T-cell (primary cell): ENCODE results near the gene CA14. TPM values are rescaled to one million over a fixed set of nuclear protein-coding genes. Genes with fewer than 3 reads are reported as not detected.
A peak's percentile ranks its signal among the peaks of the same experiment; 100 is the strongest.

Experiments used
- ATAC-seq, 4 experiments: fragments of 200-7000 bp in 3 of 4; fragments of 150-1000 bp in 1 of 4; cut with Tn5 transposase; replicated peaks in 1 of 4; 1 replicate in 3 of 4; 2 replicates in 1 of 4; pipeline ENCODE4 v1.10.0; 2021; ENCODE audit warnings: moderate library complexity in 3 of 4, mild to moderate bottlenecking in 2 of 4, moderate number of reproducible peaks in 1 of 4
- CTCF ChIA-PET, 2 donors: fragments of 300-600 bp; sonication (Branson Sonifier 250); formaldehyde crosslinking; loops; one replicate each; lab custom pipeline; 2022; ENCODE audit warnings: antibody characterized with exemption in 2 of 2; lab: Charles Lee
- POLR2A ChIA-PET, 2 donors: fragments of 300-600 bp; sonication (Branson Sonifier 250); formaldehyde crosslinking; loops; one replicate each; lab custom pipeline; 2022; ENCODE audit warnings: antibody characterized with exemption in 2 of 2; lab: Charles Lee
- DNase-seq, 35 experiments: peaks; one replicate each; pipeline versions ENCODE4 v3.0.0 to v3.0.0-alpha.2; 2013 to 2023
- H3K27ac ChIP-seq: one replicate; pipeline ENCODE4 v1.5.1; 2013; ENCODE audit warnings: low read length
- H3K27me3 ChIP-seq, 2 experiments: replicated peaks in 1 of 2; 1 replicate in 1 of 2; 2 replicates in 1 of 2; pipeline versions ENCODE4 v1.6.1 to v1.7.0; 2013; ENCODE audit warnings: low read length in 1 of 2, mixed read lengths in 1 of 2; ENCODE audit not compliant: control insufficient read depth in 2 of 2, insufficient read depth in 2 of 2; ENCODE audit errors: extremely low read depth in 1 of 2
- H3K36me3 ChIP-seq, 2 donors: 1 replicate in 1 of 2; 2 replicates in 1 of 2; pipeline versions ENCODE4 v1.6.1 to v1.7.0; 2013; ENCODE audit warnings: low read length in 1 of 2; ENCODE audit not compliant: control insufficient read depth in 2 of 2, insufficient read depth in 1 of 2; ENCODE audit errors: extremely low read depth in 1 of 2
- H3K4me1 ChIP-seq, 2 experiments: 1 replicate in 1 of 2; 2 replicates in 1 of 2; pipeline versions ENCODE4 v1.6.1 to v1.7.0; 2013; ENCODE audit warnings: low read length in 2 of 2, mixed read lengths in 1 of 2; ENCODE audit not compliant: insufficient read depth in 2 of 2, control insufficient read depth in 1 of 2; ENCODE audit errors: extremely low read depth in 1 of 2
- H3K4me3 ChIP-seq, 2 donors: 1 replicate in 1 of 2; 2 replicates in 1 of 2; pipeline versions ENCODE4 v1.5.1 to v1.7.0; 2013; ENCODE audit warnings: mild to moderate bottlenecking in 2 of 2, low read length in 1 of 2, moderate library complexity in 1 of 2; ENCODE audit not compliant: control insufficient read depth in 1 of 2; ENCODE audit errors: extremely low read depth in 1 of 2
- H3K9me3 ChIP-seq: 2 replicates; pipeline ENCODE4 v1.7.0; 2013
- H3K27ac Mint-ChIP-seq, 2 donors: one replicate each; pipeline ENCODE4 v1.8.0; 2020 to 2021; ENCODE audit warnings: mild to moderate bottlenecking in 2 of 2, mixed read lengths in 2 of 2
- H3K27me3 Mint-ChIP-seq, 2 donors: one replicate each; pipeline ENCODE4 v1.8.0; 2021 to 2022; ENCODE audit warnings: mixed read lengths in 2 of 2
- H3K36me3 Mint-ChIP-seq: one replicate; pipeline ENCODE4 v1.8.0; 2021; ENCODE audit warnings: mixed read lengths
- H3K4me1 Mint-ChIP-seq, 3 donors: one replicate each; pipeline ENCODE4 v1.8.0; 2020 to 2022; ENCODE audit warnings: mixed read lengths in 3 of 3, mild to moderate bottlenecking in 1 of 3
- H3K4me3 Mint-ChIP-seq, 3 donors: one replicate each; pipeline ENCODE4 v1.8.0; 2020 to 2022; ENCODE audit warnings: mild to moderate bottlenecking in 3 of 3, mixed read lengths in 3 of 3, moderate library complexity in 3 of 3
- H3K9me3 Mint-ChIP-seq, 3 donors: one replicate each; pipeline ENCODE4 v1.8.0; 2020 to 2022; ENCODE audit warnings: mixed read lengths in 3 of 3
- WGBS: methylation state at CpG from one replicate; pipeline ENCODE4 v1.1.5; 2013; ENCODE audit warnings: missing lambda C conversion rate; ENCODE audit not compliant: insufficient coverage; 5-methylcytosine and 5-hydroxymethylcytosine counted together
- total RNA-seq, 35 experiments: library from RNA in 6 of 35; stranded (reverse) in 6 of 35; fragments of 120-200 nt in 1 of 35; gene quantifications; one replicate each; pipeline versions ENCODE4 v1.2.1 to v1.2.4 and lab custom pipeline; 2013 to 2026

Gene CA14
- total RNA-seq, 5 donors from 2014 or later (not counting 1 experiment from before 2014, with no cell fraction given) = not detected

DNA sequence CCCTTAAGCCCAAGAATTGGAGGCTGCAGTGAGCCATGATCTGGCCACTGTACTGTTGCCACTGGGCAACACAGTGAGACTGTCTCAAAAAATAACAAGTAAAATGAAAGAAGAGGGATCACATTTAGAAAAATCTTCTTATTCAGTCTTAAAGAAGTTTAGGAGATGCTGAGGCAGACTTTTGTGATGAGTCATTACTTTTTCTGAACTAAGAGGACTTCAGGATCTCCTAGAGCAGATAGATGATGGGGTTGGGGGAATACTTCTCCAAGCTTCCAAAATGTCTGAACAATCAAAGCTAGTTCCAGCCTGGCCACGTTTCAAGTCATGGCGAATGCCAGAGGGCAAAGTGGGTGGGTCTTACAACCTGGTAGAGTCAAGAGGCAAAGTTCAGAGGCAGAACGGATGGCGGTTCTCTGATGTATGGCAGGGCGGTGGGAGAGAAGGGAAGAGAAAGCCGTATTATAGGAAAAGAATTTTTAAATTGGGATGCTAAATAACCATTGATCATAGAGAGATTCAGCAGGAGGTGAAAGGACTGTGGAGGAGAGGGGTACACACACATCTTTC lies 22.6 kb downstream of the CA14 start:
- Mint-ChIP-seq H3K36me3 (peaks cover 12% of the 10 kb centered on the region), H3K9me3 (no peaks in the 10 kb centered on the region), H3K4me1 (peaks cover 26 to 42% (median 28%) of the 10 kb centered on the region in 3 donors), H3K27ac (no peak overlapping the region), H3K27me3 (no peaks in the 10 kb centered on the region), H3K4me3 (peak overlapping the region; percentile 19 to 84 (median 40))
- 90% methylated on average over 2 of the region's 6 CpGs for WGBS
- Histone ChIP-seq H3K36me3 (peaks cover 0 to 4% of the 10 kb centered on the region in 2 donors), H3K27me3 (peaks cover 0 to 4% of the 10 kb centered on the region in 2 experiments), H3K9me3 (no peaks in the 10 kb centered on the region), H3K4me3 (no peak overlapping the region), H3K27ac (no peak overlapping the region), H3K4me1 (peaks cover 8 to 19% of the 10 kb centered on the region in 2 experiments)
- ATAC-seq (no peak), DNase-seq (no peak)
- CTCF ChIA-PET = interaction anchor here (0.6 to 2.0 kb wide), 3 partner anchors 24 to 115 kb away, joined by 3 to 5 read pairs (median 4); no protein-coding TSS in a partner anchor
- POLR2A ChIA-PET = interaction anchor here in 1 of 2 donors (0.6 kb wide), 1 partner anchor 188 kb away, joined by 4 read pairs; no protein-coding TSS in a partner anchor

DNA sequence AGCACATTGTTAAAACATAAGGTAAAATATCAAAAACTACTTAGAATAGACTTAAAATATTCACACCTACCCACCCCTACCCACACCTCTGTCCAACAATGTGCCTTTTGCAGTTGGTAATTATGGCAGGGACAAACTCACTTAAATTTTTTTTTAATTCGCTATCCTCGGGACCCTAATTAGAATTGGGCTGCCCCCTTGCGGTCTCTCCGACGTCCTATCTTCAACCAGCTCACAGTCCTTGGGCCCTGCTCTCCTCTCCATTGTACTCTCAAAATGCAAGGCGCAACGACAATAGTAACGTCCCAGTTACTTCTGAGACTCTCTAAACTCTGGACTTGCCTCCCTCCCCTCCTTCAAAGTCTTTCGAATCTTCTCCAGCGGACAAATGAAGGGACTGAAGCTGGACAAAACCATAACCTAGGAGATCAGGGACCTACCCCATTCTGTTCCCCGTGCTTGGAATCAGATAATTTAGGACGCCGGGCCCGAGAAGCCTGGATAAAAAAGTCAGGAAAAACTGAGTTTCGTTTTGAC lies 23.7 kb downstream of the CA14 start:
- Mint-ChIP-seq H3K27me3 (no peaks in the 10 kb centered on the region), H3K4me1 (peaks cover 26 to 42% (median 28%) of the 10 kb centered on the region in 3 donors), H3K36me3 (peaks cover 7% of the 10 kb centered on the region), H3K4me3 (peak overlapping the region; percentile 81 to 90 (median 84)), H3K9me3 (no peaks in the 10 kb centered on the region), H3K27ac (peak overlapping the region; percentile 78 to 86)
- Histone ChIP-seq H3K4me1 (peaks cover 8 to 19% of the 10 kb centered on the region in 2 experiments), H3K27me3 (peaks cover 0 to 4% of the 10 kb centered on the region in 2 experiments), H3K27ac (peak overlapping the region; percentile 75), H3K36me3 (peaks cover 0 to 1% of the 10 kb centered on the region in 2 donors), H3K9me3 (no peaks in the 10 kb centered on the region), H3K4me3 (peak overlapping the region; percentile 33 to 48)
- WGBS = 2% methylated on average over 15 of the region's 15 CpGs
- peak in 33 of 35 experiments; percentile 20 to 75 (median 43) for DNase-seq
- CTCF ChIA-PET = interaction anchor here in 1 of 2 donors (0.9 to 1.7 kb wide), 4 partner anchors 10 to 27 kb away, joined by 3 to 12 read pairs (median 5); partner anchors contain the start of gene APH1A
- ATAC-seq = peak; percentile 28 to 38 (median 31)
- POLR2A ChIA-PET = no interaction called here

DNA sequence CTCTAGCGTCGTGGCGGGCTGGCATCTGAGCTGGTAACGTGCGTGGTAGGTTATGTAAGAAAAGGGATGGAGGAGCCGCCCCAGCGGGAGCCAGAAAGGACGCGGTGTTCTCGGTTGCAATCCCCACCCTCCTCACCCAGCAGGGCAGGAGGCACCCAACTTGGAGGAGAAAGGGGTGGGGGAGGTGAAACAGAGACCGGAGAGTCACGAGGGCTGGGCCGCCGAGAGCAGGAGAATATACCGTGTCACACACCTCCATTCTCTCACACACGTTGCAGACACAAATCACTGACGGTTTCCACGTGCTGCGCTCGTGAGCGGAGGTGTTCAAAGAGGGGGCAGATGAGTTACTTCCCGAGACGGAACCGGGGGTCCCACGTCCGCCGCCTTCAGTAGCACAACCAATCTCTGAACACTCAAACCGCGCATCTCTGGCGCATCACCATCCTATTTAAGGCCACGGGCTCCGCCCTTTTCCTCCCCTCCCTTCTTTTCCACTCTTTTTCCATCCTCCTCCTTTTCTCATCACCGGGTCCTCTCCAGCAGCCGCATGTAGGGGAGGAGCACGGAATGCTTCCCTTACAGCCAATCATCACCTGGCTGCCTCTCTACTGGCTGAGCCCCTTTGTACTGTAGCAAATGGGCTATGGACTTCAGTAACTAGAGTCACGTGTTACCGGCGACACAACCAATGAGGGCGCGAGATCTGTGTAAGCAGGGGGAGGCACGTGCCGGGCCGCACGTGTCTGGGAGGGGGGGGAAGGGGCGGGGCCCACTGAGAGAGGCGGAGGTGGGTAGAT lies 24.4 kb downstream of the CA14 start, which contains the start of gene CIART:
Gene CIART (plus strand): TSS at position 797 of the 800 bp plus-strand sequence. CDS start 714 bp downstream, outside the sequence.
- peak within 1 kb of the TSS; percentile 33 to 48 for H3K4me3 ChIP-seq
- CTCF ChIA-PET = interaction anchor here (0.6 to 1.7 kb wide), 5 partner anchors 10 to 208 kb away, joined by 3 to 12 read pairs (median 5); partner anchors contain the start of gene APH1A (in 1 of the 2)
- peaks cover 26 to 42% (median 28%) of the 10 kb centered on the region in 3 donors for H3K4me1 Mint-ChIP-seq
- H3K4me1 ChIP-seq = peaks cover 8 to 19% of the 10 kb centered on the region in 2 experiments
- peak within 1 kb of the TSS; percentile 81 to 90 (median 84) for H3K4me3 Mint-ChIP-seq
- H3K9me3 ChIP-seq = no peaks in the 10 kb centered on the region
- POLR2A ChIA-PET = interaction anchor here (0.5 to 0.6 kb wide), 3 partner anchors 12 to 95 kb away, joined by 4 to 7 read pairs (median 4); no protein-coding TSS in a partner anchor
- ATAC-seq (peak; percentile 89 to 94 (median 90)), DNase-seq (peak; percentile 54 to 89 (median 73))
- peak within 1 kb of the TSS; percentile 75 for H3K27ac ChIP-seq
- no peaks in the 10 kb centered on the region for H3K9me3 Mint-ChIP-seq
- H3K36me3 Mint-ChIP-seq = peaks cover 5% of the 10 kb centered on the region
- H3K27me3 Mint-ChIP-seq = no peaks in the 10 kb centered on the region
- peak within 1 kb of the TSS; percentile 78 to 86 for H3K27ac Mint-ChIP-seq
- 2% methylated on average over 30 of the region's 46 CpGs for WGBS
- no peaks in the 10 kb centered on the region for H3K36me3 ChIP-seq
- peaks cover 0 to 4% of the 10 kb centered on the region in 2 experiments for H3K27me3 ChIP-seq

DNA sequence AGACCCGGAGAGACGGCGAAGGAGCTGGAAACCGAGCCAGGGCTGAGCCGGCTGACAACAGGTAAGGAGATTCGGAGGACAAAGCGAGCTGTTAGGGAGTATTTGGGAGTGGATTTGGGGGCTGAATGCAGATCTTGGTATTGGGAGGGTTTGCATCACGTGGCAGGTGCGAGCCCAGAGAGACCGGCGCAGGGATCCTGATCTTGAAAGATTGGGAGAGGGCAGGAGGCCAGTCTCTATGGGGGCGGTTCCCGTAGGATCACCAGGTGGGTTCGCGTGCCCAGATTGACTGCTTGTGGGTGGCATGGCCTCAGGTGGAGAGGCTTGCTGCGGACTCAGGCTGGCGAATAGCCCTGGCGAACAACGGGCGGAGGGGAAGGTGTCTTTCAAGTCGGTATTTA lies 25.0 kb downstream of the CA14 start:
- H3K27me3 Mint-ChIP-seq = no peaks in the 10 kb centered on the region
- Histone ChIP-seq H3K36me3 (no peaks in the 10 kb centered on the region), H3K4me1 (peaks cover 8 to 19% of the 10 kb centered on the region in 2 experiments), H3K27me3 (peaks cover 0 to 4% of the 10 kb centered on the region in 2 experiments), H3K27ac (peak overlapping the region; percentile 28), H3K9me3 (no peaks in the 10 kb centered on the region), H3K4me3 (peak overlapping the region; percentile 26 to 48)
- peak overlapping the region; percentile 75 to 86 for H3K27ac Mint-ChIP-seq
- ChIA-PET CTCF (interaction anchor here (0.6 to 1.7 kb wide), 5 partner anchors 27 to 255 kb away, joined by 3 to 12 read pairs (median 4); partner anchors contain the start of gene PRPF3 (in 1 of the 2)), POLR2A (interaction anchor here (0.5 to 0.6 kb wide), 3 partner anchors 12 to 95 kb away, joined by 4 to 7 read pairs (median 4); no protein-coding TSS in a partner anchor)
- H3K9me3 Mint-ChIP-seq = no peaks in the 10 kb centered on the region
- ATAC-seq (no peak), DNase-seq (peak in 2 of 35 experiments; percentile 16 to 27)
- peaks cover 26 to 42% (median 28%) of the 10 kb centered on the region in 3 donors for H3K4me1 Mint-ChIP-seq
- peak overlapping the region; percentile 81 to 90 (median 84) for H3K4me3 Mint-ChIP-seq
- peaks cover 5% of the 10 kb centered on the region for H3K36me3 Mint-ChIP-seq
- 35% methylated on average over 21 of the region's 21 CpGs for WGBS

DNA sequence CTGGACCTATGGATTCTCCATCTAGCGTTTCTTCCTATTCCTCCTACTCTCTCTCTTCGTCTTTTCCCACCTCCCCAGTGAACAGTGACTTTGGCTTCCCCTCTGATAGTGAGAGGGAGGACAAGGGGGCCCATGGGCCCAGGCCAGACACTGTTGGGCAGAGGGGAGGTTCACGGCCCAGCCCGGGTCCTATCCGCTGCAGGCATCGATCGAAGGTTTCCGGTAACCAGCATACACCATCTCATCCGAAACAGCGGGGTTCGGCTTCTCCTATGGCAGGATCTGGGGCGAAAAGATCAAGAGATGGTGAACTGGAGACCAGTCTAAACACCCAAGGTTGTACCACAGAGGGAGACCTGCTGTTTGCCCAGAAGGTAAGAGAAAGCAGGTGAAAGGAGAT lies 25.7 kb downstream of the CA14 start:
- Histone ChIP-seq H3K4me1 (peaks cover 8 to 19% of the 10 kb centered on the region in 2 experiments), H3K4me3 (no peak overlapping the region), H3K27ac (no peak overlapping the region), H3K27me3 (peaks cover 0 to 4% of the 10 kb centered on the region in 2 experiments), H3K9me3 (no peaks in the 10 kb centered on the region), H3K36me3 (no peaks in the 10 kb centered on the region)
- peaks cover 26 to 40% (median 28%) of the 10 kb centered on the region in 3 donors for H3K4me1 Mint-ChIP-seq
- H3K4me3 Mint-ChIP-seq = peak overlapping the region in 2 of 3 donors; percentile 81 to 84
- no peak overlapping the region for H3K27ac Mint-ChIP-seq
- DNase-seq (no peak), ATAC-seq (no peak)
- CTCF ChIA-PET = no interaction called here
- H3K9me3 Mint-ChIP-seq = no peaks in the 10 kb centered on the region
- 94% methylated on average over 10 of the region's 12 CpGs for whole genome bisulfite sequencing
- no peaks in the 10 kb centered on the region for H3K27me3 Mint-ChIP-seq
- POLR2A ChIA-PET = no interaction called here
- H3K36me3 Mint-ChIP-seq = peaks cover 2% of the 10 kb centered on the region
